Vagina (tissue), 2 donors: ENCODE measurements around the gene LAMB1.

ENCODE experiments used
- POLR2A ChIP-seq, 2 donors: fragments of 450-650 bp; IDR thresholded peaks; one replicate each; pipeline ENCODE4 v1.6.1; 2017; ENCODE audit warnings: antibody characterized with exemption in 2 of 2, mild to moderate bottlenecking in 2 of 2, moderate library complexity in 2 of 2
- POLR2AphosphoS5 ChIP-seq, 2 donors: sonication (generic); formaldehyde crosslinking; IDR thresholded peaks; one replicate each; pipeline ENCODE4 v1.9.0; 2017; ENCODE audit warnings: antibody characterized with exemption in 2 of 2, mild to moderate bottlenecking in 2 of 2, low read depth in 1 of 2; ENCODE audit not compliant: insufficient read depth in 1 of 2
- TF ChIP-seq, protein P1 (sequence below), 3 experiments: fragments of 450-650 bp in 2 of 3; fragments of 200-600 bp in 1 of 3; sonication (generic) in 1 of 3; IDR thresholded peaks; one replicate each; pipeline ENCODE4 v1.5.1; 2017 to 2019; ENCODE audit warnings: antibody characterized with exemption in 3 of 3, mild to moderate bottlenecking in 2 of 3, moderate library complexity in 2 of 3

DNA sequence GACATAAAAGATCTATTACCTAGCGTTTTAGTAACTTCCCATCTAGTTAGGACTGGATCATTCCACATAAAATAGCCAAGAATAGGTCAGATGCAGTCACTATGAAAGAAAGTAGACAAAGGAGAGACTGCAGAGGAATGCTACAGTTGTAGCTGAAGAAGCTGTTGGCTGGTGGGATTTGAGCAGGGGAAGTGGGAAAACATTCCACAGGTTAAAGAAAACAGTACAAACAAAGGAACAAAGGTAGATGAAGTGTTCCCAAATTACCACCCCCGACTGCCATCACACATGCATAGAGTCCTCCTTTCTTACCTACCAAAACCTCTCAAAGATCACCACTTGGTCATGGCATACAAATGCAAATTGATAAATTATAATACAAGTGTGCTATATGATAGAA lies 70.2 kb downstream of the LAMB1 start:
- TF ChIP-seq POLR2A (IDR thresholded peaks at IDR 0.05), result no peak
- TF ChIP-seq, protein P1, sequence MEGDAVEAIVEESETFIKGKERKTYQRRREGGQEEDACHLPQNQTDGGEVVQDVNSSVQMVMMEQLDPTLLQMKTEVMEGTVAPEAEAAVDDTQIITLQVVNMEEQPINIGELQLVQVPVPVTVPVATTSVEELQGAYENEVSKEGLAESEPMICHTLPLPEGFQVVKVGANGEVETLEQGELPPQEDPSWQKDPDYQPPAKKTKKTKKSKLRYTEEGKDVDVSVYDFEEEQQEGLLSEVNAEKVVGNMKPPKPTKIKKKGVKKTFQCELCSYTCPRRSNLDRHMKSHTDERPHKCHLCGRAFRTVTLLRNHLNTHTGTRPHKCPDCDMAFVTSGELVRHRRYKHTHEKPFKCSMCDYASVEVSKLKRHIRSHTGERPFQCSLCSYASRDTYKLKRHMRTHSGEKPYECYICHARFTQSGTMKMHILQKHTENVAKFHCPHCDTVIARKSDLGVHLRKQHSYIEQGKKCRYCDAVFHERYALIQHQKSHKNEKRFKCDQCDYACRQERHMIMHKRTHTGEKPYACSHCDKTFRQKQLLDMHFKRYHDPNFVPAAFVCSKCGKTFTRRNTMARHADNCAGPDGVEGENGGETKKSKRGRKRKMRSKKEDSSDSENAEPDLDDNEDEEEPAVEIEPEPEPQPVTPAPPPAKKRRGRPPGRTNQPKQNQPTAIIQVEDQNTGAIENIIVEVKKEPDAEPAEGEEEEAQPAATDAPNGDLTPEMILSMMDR (IDR thresholded peaks at IDR 0.05), result no peak
- no peak for TF ChIP-seq POLR2AphosphoS5 (IDR thresholded peaks at IDR 0.05; ENCODE audit: insufficient read depth in 1 of 2, low read depth in 1 of 2)
